CMK (cell line): ENCODE results near the gene ACTR3C.
"Not testable (repeated sequence)": the region's sequence is repeated elsewhere in the genome, so short reads cannot be mapped to it uniquely, and the experiment has no call there.

Source experiments
- DNase-seq: peaks from one replicate; pipeline ENCODE4 v3.0.0-alpha.2; 2010; ENCODE audit warnings: low read depth

The ACTR3C gene

GRCh38 chr7:150312649-150313366 is 10.5 kb downstream of the ACTR3C start:
- not testable (repeated sequence) for DNase-seq

GRCh38 chr7:150311711-150312110 is 11.6 kb downstream of the ACTR3C start:
- no peak for DNase-seq

GRCh38 chr7:150311146-150311545 is 12.2 kb downstream of the ACTR3C start:
- no peak for DNase-seq

- no peak for DNase-seq
These were observed 14.8 kb downstream of the ACTR3C start for GRCh38 chr7:150308575-150308974.

- no peak for DNase-seq
These were observed 15.4 kb downstream of the ACTR3C start for GRCh38 chr7:150307904-150308303.

GRCh38 chr7:150307129-150307528 is 16.2 kb downstream of the ACTR3C start:
- no peak for DNase-seq

GRCh38 chr7:150306377-150306776 is 17.0 kb downstream of the ACTR3C start:
- DNase-seq: not testable (repeated sequence)

- DNase-seq: not testable (repeated sequence)
These were observed 17.5 kb downstream of the ACTR3C start for GRCh38 chr7:150305903-150306284.

- not testable (repeated sequence) for DNase-seq
These were observed 18.0 kb downstream of the ACTR3C start for GRCh38 chr7:150305259-150305902.

- DNase-seq: not testable (repeated sequence)
These were observed 18.7 kb downstream of the ACTR3C start for GRCh38 chr7:150304499-150305258.

- DNase-seq: not testable (repeated sequence)
These were observed 20.4 kb downstream of the ACTR3C start for GRCh38 chr7:150302908-150303310.

- not testable (repeated sequence) for DNase-seq
These were observed 25.4 kb downstream of the ACTR3C start for GRCh38 chr7:150297978-150298377.

GRCh38 chr7:150296802-150297201 is 26.5 kb downstream of the ACTR3C start:
- DNase-seq: not testable (repeated sequence)

- not testable (repeated sequence) for DNase-seq
These were observed 27.7 kb downstream of the ACTR3C start for GRCh38 chr7:150295614-150296013.

- not testable (repeated sequence) for DNase-seq
These were observed 28.3 kb downstream of the ACTR3C start for GRCh38 chr7:150295027-150295426.

- not testable (repeated sequence) for DNase-seq
These were observed 33.0 kb downstream of the ACTR3C start for GRCh38 chr7:150290317-150290716.

- DNase-seq: not testable (repeated sequence)
These were observed 34.5 kb downstream of the ACTR3C start for GRCh38 chr7:150288816-150289215.

GRCh38 chr7:150287815-150288214 is 35.5 kb downstream of the ACTR3C start:
- DNase-seq: not testable (repeated sequence)

- not testable (repeated sequence) for DNase-seq
These were observed 37.2 kb downstream of the ACTR3C start for GRCh38 chr7:150285849-150286754.

GRCh38 chr7:150283608-150284007 is 39.7 kb downstream of the ACTR3C start:
- not testable (repeated sequence) for DNase-seq

GRCh38 chr7:150283111-150283510 is 40.2 kb downstream of the ACTR3C start:
- not testable (repeated sequence) for DNase-seq
